Gastrocnemius medialis (tissue), 4 donors: ENCODE data around the gene ST3GAL2. TPM values are rescaled to one million over a fixed set of nuclear protein-coding genes. Genes with fewer than 3 reads are reported as not detected.
A peak's percentile ranks its signal among the peaks of the same experiment; 100 is the strongest.

Experiments used
- ATAC-seq, 2 donors: fragments of 150-250 bp; one replicate each; pipeline ENCODE4 v1.9.1; 2016
- DNase-seq, 2 donors: peaks; one replicate each; pipeline ENCODE4 v3.0.0-alpha.2; 2019
- H3K27ac ChIP-seq, 4 donors: fragments of 200-600 bp; sonication (generic); 1 replicate in 1 of 4; 2 replicates in 3 of 4; pipeline ENCODE4 v1.5.1; 2016 to 2018; ENCODE audit warnings: mild to moderate bottlenecking in 2 of 4, moderate library complexity in 1 of 4
- H3K27me3 ChIP-seq, 3 donors: fragments of 200-600 bp; sonication (generic) in 2 of 3; 1 replicate in 1 of 3; 2 replicates in 2 of 3; pipeline versions ENCODE4 v1.5.1 to v1.6.0; 2016 to 2019; ENCODE audit warnings: mild to moderate bottlenecking in 1 of 3, moderate library complexity in 1 of 3
- H3K36me3 ChIP-seq, 2 donors: fragments of 200-600 bp; sonication (generic) in 1 of 2; one replicate each; pipeline ENCODE4 v1.5.1; 2017 to 2018
- H3K4me1 ChIP-seq, 2 donors: fragments of 200-600 bp; sonication (generic) in 1 of 2; one replicate each; pipeline ENCODE4 v1.5.1; 2016 to 2017; ENCODE audit warnings: mild to moderate bottlenecking in 2 of 2
- H3K4me3 ChIP-seq, 4 donors: fragments of 200-600 bp; sonication (generic) in 3 of 4; 1 replicate in 1 of 4; 2 replicates in 3 of 4; pipeline ENCODE4 v1.5.1; 2016 to 2019; ENCODE audit warnings: mild to moderate bottlenecking in 2 of 4
- H3K9me3 ChIP-seq, 3 donors: fragments of 200-600 bp; sonication (generic) in 2 of 3; 1 replicate in 1 of 3; 2 replicates in 2 of 3; pipeline ENCODE4 v1.5.1; 2016 to 2019
- CTCF ChIP-seq, 5 experiments: fragments of 450-650 bp in 3 of 5; fragments of 200-600 bp in 2 of 5; sonication (generic) in 2 of 5; IDR thresholded peaks in 4 of 5; conservative IDR thresholded peaks in 1 of 5; 1 replicate in 4 of 5; 2 replicates in 1 of 5; pipeline ENCODE4 v1.5.1; 2016 to 2019; ENCODE audit warnings: antibody characterized with exemption in 5 of 5, mild to moderate bottlenecking in 3 of 5, moderate library complexity in 3 of 5
- POLR2A ChIP-seq, 2 donors: fragments of 450-650 bp; IDR thresholded peaks; one replicate each; pipeline ENCODE4 v1.6.1; 2017; ENCODE audit warnings: antibody characterized with exemption in 2 of 2, mild to moderate bottlenecking in 2 of 2, moderate library complexity in 2 of 2
- in situ Hi-C, 4 donors: fragments of 200-750 bp; cut with MboI; loops; one replicate each; pipeline versions ENCODE4 v1.15.0 to v1.8.0; 2017; ENCODE audit warnings: low sequenced_read_pairs in 4 of 4
- intact Hi-C: fragments of 100-400 bp; cut with DNase I; formaldehyde crosslinking; loops from one replicate; pipeline ENCODE4 v1.15.1; 2023; ENCODE audit warnings: low total_unique reads
- total RNA-seq, 4 donors: library from RNA; depleted of rRNA; stranded (reverse); fragments of >200 nt; gene quantifications; one replicate each; pipeline versions ENCODE4 v1.1.0 to v1.2.3, GENCODE V29; 2016

The ST3GAL2 gene
- total RNA-seq, 4 donors from 2014 or later: 12.8 to 27.7 (median 22.1) TPM

DNA sequence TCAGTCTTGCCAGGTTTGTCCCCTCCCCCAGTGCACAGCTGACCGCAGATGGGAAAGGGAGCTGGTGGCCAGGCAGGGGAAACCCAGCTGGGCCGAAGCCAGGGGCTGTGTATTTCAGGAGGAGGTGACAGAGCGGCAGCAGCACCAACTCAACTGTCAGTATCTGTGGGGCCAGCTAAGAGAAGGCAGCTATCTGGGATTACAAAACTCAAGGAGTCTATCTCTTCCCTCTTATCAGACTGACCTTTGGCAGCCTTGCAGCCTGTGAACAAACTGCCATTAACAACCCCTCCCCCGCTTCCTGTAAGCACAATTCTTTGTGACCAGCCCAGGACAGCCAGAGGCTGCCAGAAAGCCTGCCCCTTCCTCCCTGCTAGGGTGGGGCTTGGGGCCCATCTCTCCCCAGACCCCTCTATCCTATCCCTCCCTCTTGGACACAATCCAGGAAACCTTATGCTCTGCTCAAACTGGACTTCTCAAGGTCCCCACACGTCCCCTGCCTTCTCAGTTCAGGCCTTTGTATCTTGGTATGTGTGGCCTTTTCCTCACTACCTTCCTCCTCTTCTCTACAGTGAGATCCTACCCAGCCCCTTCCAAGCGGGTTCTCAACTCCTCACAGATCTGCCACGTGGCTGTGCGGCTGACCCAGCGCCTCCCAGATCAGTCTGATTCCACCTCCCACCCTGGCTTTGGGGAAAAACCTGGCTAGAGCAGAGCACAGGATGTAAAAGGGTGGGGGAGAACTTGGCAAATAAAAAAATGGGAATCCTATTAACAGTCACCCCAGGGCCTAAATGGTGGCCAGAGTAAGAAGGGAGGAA, 10.5 kb downstream of the ST3GAL2 start:
- intact Hi-C loops: loop anchor here (2.0 kb wide), 1 partner anchor 48 kb away; no protein-coding TSS in a partner anchor
- Histone ChIP-seq H3K36me3 (no peaks in the 10 kb centered on the region), H3K4me3 (peak overlapping the region in 1 of 4 donors; percentile 4), H3K9me3 (no peaks in the 10 kb centered on the region), H3K27me3 (no peaks in the 10 kb centered on the region), H3K27ac (peak overlapping the region; percentile 88 to 95 (median 93)), H3K4me1 (peaks cover 60 to 64% of the 10 kb centered on the region in 2 donors)
- ATAC-seq (peak; percentile 96 to 97), DNase-seq (peak; percentile 98 to 99)
- TF ChIP-seq POLR2A (IDR thresholded peaks at IDR 0.05) (peak; percentile 55 to 79), CTCF (IDR thresholded peaks at IDR 0.05 in 4 of 5, conservative IDR thresholded peaks at IDR 0.05 in 1 of 5) (no peak)
- in situ Hi-C loops: no loop called here

- Histone ChIP-seq H3K4me1 (peaks cover 55 to 61% of the 10 kb centered on the region in 2 donors), H3K36me3 (no peaks in the 10 kb centered on the region), H3K27ac (peak overlapping the region; percentile 88 to 95 (median 93)), H3K27me3 (no peaks in the 10 kb centered on the region), H3K9me3 (no peaks in the 10 kb centered on the region), H3K4me3 (peak overlapping the region in 1 of 4 donors; percentile 4)
- DNase-seq (no peak), ATAC-seq (no peak)
- intact Hi-C loops: loop anchor here (2.0 kb wide), 1 partner anchor 47 kb away; no protein-coding TSS in a partner anchor
- TF ChIP-seq POLR2A (IDR thresholded peaks at IDR 0.05) (no peak), CTCF (IDR thresholded peaks at IDR 0.05 in 4 of 5, conservative IDR thresholded peaks at IDR 0.05 in 1 of 5) (no peak)
- in situ Hi-C loops: no loop called here
Measured at GRCh38 chr16:70427786-70428177, 11.1 kb downstream of the ST3GAL2 start.

DNA sequence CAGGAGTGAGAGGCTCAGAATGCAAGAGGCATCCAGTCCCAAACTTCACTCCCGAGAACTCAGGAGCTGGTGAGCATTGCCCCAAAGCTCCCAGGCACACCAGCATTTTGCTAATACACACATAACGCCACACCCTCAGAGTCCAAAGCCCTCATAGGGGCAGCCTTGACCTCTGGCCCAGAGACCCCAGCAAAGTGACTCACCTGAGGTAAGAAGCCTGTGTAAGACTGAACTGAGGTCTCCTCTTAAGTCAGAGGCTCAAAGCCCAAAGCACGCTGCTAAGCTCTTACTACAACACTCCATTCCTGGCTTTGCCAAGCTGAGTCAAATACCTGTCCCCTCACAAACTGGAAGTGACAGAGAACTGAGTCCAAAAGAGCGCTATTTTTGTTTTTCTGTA, 16.4 kb downstream of the ST3GAL2 start:
- Histone ChIP-seq H3K27ac (peak overlapping the region in 2 of 4 donors; percentile 35 to 44), H3K4me3 (no peak overlapping the region), H3K27me3 (no peaks in the 10 kb centered on the region), H3K4me1 (peaks cover 54 to 58% of the 10 kb centered on the region in 2 donors), H3K36me3 (no peaks in the 10 kb centered on the region), H3K9me3 (no peaks in the 10 kb centered on the region)
- ATAC-seq (no peak), DNase-seq (no peak)
- intact Hi-C loops: no loop called here
- TF ChIP-seq CTCF (IDR thresholded peaks at IDR 0.05 in 4 of 5, conservative IDR thresholded peaks at IDR 0.05 in 1 of 5) (no peak), POLR2A (IDR thresholded peaks at IDR 0.05) (no peak)
- in situ Hi-C loops: no loop called here

DNA sequence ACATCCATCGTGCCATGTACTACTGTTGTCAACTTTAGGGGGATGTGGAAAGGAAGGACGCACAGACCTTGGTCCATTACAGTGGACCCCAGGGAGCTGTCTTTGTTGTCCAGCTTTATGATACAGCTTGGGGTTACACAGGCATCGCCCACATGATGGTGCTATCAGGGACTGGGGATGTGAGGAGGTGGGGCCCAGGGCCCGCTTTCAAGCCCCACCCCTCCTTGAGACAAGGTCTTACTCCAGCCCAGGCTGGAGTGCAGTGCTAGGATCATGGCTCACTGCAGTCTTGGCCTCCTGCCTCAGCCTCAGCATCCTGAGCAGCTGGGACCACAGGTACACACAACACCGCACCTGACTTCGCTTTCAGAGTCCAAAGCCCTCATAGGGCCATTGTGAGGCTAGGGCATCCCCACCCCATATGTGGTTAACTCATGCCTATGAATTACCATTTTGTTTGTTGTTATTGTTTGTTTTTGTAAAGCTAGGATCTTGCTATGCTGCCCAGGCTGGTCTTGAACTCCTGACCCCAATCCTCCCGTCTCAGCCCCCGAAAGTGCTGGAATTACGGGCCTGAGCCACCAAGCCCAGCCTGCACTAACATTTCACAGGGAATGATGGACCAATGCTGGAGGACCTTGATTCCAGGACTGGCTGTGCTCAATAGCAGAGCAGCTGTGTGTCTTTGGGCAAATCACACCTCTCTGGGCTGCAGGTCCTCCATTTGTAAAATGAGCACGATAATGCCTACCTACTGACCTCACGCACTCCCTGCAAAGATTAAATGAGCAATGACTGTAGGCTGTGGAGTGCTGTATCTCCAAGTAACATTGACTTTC, 17.2 kb downstream of the ST3GAL2 start:
- Histone ChIP-seq H3K9me3 (no peaks in the 10 kb centered on the region), H3K4me3 (no peak overlapping the region), H3K27me3 (no peaks in the 10 kb centered on the region), H3K4me1 (peaks cover 54 to 58% of the 10 kb centered on the region in 2 donors), H3K27ac (no peak overlapping the region), H3K36me3 (no peaks in the 10 kb centered on the region)
- in situ Hi-C loops: no loop called here
- no peak for ATAC-seq
- no peak for DNase-seq
- TF ChIP-seq POLR2A (IDR thresholded peaks at IDR 0.05) (no peak), CTCF (IDR thresholded peaks at IDR 0.05 in 4 of 5, conservative IDR thresholded peaks at IDR 0.05 in 1 of 5) (no peak)
- intact Hi-C loops: no loop called here
